SK-N-MC (cell line): ENCODE results near the gene RABGEF1.
"Not testable (repeated sequence)": the region's sequence is repeated elsewhere in the genome, so short reads cannot be mapped to it uniquely, and the experiment has no call there.

Experiments
- EZH2 ChIP-seq: fragments of 200-600 bp; sonication (generic); IDR thresholded peaks from one replicate; pipeline ENCODE4 v1.6.1; 2017; ENCODE audit warnings: antibody characterized with exemption
- POLR2AphosphoS5 ChIP-seq: IDR thresholded peaks from 2 replicates; pipeline ENCODE4 v1.6.1; 2012; ENCODE audit warnings: mild to moderate bottlenecking, low read depth, low read length, borderline replicate concordance

DNA sequence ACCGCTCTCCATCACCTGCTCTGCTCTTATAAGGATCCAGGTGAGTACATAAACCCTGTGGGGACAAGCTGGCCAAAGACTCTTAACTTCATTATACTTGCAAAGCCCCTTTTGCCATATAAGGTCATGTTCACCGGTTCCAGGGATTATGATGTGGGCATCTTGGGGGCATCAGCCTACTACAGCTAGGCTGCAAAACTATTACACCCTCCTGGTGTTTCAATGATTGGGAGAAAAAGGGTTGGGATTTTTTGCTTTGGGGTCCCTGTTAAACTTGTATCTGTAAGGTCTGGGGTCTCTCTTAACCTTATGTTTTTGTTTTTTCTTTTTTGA lies 107.0 kb downstream of the RABGEF1 start:
- not testable (repeated sequence) for TF ChIP-seq EZH2, POLR2AphosphoS5
